Activated CD4-positive, CD25-positive, alpha-beta regulatory T cell (primary cell): ENCODE measurements around the gene AUTS2.

ENCODE experiments used
- DNase-seq, 4 experiments: peaks; one replicate each; lab custom pipeline; 2025; lab: John Stamatoyannopoulos, UW

The AUTS2 gene

DNA sequence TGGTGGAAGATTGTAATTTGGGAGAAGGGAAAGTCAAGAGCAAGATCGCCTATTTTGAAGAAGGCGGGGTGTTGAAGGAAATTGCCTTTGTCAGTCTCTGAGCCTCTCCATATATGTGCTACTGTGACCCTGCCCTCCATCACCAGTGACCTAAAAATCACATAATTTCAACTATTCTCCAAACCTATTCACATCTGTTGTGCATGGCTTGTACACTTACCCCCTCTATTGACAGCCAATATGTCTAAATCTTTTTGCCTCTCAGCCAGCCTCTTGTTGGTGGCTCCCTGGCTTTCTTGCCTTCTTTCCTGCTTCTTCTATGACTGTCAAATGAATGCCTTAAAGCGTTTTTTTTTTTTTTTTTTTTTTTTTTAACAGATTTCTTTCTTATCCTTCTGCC lies 295.6 kb downstream of the AUTS2 start:
- no peak for DNase-seq

DNA sequence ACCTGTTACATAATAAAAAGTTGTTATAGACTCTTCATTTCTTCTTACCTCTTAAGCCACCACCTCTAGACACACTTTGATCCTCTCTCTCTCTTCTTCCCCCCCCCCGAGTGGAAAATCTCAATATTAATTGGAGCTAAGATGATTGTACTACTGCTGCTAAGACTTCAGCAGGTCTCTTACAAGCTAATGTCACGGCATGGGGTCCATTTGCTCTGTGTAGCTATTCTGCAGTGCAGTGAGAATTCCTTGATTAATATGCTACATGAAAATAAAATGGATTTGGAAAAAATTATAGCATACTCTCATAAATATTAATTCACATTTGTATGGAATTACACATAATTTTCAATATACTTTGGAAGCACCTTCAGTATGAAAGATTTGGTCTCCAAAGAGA lies 297.2 kb downstream of the AUTS2 start:
- no peak for DNase-seq

DNA sequence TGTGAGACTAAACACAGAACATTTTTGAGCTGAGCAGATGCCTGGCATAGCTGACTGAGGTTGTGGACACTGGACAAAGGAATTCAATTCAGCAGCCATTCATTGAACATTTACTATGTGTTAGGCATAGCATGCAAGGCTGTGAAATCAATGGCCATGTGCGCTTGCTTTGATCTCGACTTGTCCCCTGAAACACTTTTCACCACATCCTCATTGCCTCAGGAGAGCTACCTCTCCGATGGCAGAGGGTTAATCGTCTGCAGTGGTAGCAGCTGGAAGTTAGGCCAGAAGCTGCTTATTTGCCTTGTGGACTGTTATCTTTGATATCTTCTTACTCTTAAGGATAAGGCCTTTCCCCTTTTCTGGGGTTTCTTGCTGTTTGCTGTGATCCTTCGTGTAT lies 297.8 kb downstream of the AUTS2 start:
- DNase-seq: no peak

DNA sequence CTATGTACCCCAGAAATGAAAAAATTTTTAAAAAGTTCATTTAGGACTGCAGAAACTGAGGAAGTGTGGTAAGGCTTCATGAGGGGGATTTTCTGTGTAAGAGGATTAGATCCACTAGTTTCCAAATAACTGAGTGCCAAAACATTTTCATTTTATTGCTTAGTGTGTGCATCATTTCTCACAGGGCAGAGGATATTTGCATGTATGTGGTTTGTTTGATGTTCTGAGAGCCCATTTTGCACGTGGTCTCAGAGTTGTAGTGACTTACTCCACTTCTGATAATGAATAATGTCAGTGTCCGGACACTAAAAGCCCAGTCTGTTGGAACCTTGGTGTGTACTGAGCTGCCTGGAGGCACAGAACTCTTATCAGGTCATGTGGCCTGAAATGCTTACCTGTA lies 299.9 kb downstream of the AUTS2 start:
- DNase-seq: no peak

DNA sequence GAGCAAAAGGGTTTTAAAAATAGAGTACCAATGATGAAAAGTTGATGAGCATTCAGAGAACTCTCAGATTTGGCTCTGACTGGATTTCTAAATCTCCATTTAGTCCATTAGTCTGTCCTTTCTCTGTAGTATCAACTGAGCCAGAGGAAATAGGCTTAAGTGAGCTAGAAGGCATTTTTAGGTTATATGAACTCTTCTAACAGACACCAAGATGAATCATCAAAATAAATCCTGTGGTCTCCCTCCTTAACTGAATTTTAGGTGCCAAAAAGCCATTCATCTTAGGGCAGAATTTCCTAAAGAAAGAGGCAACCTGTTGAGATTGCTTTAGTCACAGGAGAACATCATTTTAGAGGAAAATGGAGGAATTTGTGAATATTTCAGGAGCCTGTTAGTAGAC lies 305.1 kb downstream of the AUTS2 start:
- no peak for DNase-seq

DNA sequence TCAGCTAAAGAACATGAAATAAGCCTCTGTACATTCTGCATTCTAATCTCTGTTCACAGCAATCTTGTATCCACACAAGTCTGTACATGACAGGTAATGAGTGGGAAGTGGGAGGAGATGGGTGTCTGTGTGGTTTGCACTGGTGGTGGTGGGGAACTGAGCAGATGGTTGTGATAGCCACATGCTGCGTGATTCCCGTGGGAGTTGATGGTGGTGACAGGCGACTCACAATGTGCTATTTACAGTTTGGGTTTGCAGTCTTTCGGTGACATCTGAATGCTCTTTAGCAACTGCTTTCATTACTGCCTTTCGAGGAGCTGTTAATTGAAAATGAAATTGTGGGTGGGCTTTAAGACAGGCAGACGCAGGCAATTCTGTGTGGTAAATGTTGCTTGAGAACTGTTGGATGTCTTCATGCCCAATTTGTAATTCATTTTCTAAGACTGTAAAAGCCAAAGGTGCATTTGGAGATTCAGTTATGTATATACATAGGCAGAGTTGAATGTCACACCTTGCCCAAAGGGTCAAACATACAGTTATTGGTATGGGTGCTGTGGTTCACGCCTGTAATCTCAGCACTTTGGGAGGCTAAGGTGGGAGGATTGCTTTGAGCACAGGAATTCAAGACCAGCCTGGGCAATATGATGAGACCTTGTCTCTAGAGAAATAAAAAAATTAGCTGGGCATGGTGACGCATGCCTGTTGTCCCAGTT lies 308.2 kb downstream of the AUTS2 start:
- DNase-seq: no peak

DNA sequence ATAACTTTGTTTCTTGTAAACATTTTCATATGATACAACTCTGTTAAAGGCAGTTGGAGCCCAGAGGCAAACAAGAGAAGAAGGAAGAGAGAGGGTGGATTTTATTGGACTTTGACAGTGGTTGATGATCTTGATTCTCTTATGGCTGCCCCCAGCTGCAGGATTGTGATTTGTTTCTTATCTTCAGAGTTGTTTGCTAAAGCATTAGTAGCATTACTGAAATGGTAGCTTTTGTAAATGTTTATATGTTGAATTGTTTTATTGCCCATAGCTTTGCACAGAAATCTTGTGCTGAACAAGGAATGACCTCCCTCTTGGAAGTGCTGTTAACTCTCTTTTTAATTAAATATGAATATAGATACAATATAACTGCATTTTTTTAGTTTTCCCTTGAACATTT lies 309.4 kb downstream of the AUTS2 start:
- DNase-seq: no peak

DNA sequence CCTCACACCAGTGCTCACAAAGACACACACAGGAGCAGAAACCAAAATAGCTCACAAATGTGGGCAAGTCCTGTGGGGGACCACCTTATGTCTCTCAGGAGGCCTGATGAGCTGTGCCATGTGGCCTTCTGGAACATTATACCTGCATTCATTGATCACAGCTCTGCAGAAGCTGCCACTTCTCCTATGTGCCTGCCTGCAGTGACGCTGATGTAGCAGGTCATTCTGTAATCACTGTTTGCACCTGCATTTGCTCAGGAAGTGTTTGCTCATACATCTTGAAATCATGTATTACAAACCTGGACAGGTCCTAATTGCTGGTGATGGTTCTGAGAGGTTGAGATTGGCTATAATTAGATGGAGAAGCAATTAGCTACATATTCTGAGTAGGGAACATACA lies 310.2 kb downstream of the AUTS2 start:
- DNase-seq: no peak

DNA sequence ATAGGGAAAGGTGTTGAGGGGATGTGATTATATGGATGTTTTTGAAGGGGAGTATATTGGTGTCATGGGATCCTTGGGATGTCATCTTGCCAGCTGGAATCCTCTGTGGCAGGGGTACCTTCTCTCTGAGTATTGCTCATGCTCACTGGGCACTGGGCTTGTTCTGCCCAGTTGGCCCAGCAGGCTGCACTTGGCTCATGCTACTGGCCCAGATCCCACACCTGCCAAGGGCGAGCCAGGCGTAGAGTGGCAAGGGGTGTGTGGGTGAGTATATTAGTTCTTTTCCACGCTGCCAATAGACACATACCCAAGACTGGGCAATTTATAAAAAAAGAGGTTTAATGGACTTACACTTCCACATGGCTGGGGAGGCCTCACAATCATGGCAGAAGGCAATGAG lies 311.9 kb downstream of the AUTS2 start:
- no peak for DNase-seq

DNA sequence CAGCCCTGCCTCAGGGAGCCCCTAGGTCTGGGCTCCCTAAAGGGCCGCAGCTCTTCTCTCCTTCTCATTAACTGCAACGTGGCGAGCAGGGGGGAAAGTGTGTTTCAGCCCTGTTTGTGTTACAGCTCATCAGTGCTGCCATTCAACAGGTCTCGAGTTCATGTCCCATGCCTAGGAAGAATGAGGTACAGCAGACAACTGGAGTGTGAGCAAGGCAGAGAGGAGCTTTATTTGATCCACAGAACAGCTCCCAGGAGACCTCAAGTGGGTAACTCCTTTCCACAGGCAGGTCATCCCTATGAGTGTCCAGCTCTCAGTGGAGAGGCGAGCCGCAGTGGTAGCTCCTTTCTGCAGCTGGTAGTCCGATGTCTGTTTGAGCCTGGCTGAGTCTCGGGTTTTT lies 313.1 kb downstream of the AUTS2 start:
- DNase-seq: no peak

DNA sequence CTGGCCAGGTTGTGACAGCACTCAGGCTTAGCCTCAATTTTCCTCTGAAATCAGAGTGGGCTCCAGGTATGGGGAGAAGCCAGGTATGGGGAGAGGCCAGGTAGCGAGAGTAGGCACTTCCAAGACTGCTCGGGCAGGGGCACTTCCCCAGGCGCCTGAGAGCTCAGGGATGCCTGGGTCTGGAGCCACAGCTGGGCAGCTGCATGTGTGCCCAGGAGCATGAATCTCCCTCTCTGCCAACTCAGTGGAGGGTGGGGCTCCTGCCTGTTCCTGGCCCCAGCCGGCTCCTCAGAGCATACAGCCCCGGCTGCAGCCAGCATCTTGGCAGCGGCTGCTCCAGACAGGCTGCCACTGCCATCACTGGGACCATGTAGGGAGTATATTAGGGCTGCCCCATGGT lies 313.9 kb downstream of the AUTS2 start:
- no peak for DNase-seq

DNA sequence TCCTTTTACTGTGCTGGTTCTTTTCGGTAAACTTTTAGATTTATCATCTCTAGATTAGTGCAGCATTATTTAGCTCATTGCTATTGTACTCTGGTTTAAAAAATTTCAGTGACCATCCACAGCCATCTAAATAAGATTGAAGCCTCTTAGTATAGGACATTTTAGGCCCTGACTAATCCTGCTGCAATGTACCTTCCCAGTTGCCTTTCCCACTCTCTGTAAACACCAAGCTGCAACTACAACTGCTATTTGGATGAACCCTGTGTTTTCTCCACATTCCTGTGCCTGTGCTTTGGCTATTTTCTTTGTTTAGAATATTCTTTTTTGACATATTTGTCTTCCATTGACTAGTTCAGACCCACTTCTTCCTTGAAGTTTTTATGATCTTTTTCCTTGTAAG lies 314.6 kb downstream of the AUTS2 start:
- no peak for DNase-seq

DNA sequence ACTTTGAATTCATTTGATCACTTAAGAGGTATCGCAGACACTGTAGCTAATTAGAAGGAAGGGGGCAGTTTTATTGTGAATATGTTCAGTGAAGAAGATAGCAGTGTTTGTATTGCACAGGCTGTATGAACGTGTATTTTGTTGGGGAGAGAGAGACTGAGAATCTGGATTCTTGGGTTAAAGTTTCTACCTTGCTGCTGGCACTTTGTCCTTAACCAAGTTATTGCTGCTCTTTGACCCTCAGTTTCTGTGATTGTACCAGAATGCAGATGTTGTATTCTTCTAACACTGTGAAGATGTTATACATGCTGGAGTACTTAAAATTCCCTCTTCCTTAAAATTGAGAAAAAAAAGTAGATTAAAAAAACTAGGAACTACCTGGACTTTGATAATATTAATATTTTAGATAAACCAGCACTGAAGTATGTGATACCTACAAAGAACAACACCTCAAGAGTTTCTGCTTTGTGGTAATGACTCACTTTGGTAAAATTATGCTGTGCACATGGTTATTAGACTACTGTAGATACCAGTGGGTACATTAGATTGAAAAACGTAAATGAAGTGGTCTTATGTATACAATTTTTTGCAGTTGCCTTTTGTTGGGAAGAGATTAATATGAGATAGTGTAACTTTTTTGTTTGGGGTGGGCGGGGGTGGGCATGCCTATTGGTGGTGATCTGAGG lies 321.3 kb downstream of the AUTS2 start:
- DNase-seq: no peak

DNA sequence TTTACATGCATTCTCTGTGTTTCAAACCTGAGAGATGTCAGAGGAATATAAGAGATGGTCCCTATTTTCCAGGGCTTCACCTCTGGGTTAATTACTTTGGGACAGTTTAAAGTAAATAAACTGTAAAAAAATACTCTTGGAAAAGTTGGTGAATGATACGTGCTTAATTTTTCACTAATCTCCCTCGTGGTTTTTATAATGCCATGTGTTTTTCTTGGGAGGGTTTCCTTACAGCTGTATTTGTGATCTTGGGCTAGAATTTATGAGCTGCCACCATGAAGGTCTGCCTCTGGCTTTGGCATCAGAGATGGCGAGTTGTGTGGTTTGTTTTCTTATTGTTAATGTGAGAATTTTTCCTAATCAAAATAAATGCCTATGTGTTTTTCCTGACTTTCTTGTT lies 322.5 kb downstream of the AUTS2 start:
- no peak for DNase-seq

DNA sequence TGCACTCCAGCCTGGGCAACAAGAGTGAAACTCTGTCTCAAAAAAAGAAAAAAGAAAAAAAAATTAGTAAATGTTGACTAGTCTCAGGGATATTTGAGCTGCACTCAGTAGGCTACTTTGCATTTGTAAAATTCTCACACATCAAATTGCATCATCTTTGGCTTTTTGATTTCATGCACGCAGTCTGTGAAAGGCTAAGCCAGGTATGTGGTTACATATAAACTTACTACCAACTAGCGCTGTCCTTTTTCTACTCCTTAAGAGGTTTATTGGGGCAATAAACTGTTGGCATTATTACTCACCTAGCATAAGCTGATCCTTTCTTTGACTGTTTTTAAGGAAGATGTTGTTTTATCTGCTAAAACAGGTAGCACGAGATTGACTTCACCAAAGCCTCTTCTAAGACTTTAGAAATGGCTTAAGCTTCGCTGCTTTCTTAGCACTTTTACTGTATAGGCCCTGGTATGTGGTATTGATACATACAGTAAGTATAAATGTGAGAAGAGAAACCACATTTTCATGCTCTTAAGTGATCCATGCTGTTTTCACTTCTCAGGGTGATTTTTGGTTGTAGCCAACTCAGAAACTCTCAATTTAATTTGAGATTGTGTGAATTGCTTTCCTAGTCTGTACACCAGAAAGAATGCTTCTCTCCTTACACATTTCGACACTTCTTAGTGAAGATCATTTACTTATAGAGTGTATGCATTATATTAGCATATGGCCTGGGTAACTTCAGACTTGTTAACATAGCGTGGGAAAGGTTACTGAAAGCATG lies 323.9 kb downstream of the AUTS2 start:
- DNase-seq: no peak

DNA sequence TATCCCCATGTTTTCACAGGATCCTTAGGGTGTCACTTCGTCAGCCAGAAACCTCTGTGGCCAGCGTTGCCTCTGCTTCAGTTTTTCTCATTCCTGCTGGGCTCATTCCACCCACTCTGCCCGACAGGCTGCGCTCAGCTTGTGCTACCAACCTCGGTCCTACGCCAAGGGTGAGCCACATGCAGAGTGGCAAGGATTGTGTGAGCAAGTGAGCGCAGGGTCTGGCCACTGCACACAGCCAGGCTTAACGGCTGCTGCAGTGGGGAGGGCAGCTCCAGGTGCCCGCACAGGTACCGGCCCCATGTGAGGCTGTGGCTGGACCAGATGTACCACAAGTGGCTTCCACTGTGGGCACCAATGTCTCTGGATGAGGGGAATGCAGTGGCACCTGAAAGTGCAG lies 329.2 kb downstream of the AUTS2 start:
- no peak for DNase-seq

DNA sequence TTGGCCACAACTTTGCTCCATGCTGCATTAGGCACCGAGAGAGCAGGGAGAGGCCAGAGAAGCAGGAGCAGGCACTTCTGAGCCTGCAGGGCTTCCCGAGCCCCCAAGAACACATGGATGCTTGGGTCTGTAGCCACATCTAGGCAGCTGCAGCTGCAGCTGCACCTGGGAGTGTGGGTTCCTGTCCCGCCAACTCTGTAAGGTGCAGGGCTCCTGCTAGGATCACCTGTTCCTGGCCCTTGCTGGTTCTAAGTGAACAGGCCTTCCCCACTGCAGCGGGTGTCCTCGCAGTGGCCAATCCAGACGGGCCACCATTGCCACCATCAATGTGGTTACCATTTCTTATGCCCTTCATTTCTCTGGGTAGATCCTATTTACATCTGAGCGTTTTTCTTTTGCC lies 330.3 kb downstream of the AUTS2 start:
- DNase-seq: no peak

DNA sequence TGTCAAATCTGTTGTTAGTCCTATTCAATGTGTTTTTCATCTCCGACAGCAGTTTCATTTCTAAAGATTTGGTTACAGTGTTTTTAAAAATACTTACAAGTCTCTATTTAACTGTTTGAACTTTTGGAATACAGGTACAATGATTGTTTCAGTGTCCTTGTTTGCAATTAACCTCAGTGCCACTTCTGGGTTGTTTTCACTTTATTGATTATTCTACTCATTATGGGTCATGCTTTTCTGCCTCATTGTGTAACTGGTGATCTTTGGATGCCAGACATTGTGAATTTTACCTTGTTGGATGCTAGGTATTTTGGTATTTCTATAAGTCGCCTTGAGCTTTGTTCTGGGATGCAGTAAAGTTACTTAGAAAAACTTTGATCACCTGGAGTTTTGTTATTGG lies 331.3 kb downstream of the AUTS2 start:
- no peak for DNase-seq

DNA sequence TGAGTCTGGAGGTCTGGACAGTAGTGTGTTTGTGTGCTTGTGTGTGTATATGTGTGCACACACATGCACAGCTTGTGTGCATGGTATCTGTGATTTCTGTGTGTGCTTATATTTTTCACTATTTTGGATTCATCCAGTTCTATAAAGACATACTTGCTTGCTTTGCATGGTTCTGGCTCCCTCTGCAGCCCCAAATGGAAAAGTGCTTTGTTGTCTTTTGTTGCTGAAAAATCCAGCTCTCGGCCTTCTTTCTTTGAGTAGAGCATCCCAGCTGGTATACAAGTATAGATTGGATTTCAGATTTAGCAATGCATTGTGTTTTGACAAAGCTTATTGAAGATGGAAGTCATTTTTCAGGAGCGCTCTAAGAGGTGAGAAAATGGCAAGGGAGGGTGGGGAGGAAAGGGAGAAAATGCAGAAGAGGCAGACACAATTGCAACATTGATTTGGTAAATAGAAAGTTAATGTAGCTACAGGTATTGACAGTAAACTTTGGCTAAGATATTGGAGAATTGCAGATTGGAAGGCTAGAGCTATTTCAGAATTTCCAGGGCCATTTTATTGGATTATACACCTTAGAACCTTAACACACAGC lies 333.9 kb downstream of the AUTS2 start:
- DNase-seq: no peak

DNA sequence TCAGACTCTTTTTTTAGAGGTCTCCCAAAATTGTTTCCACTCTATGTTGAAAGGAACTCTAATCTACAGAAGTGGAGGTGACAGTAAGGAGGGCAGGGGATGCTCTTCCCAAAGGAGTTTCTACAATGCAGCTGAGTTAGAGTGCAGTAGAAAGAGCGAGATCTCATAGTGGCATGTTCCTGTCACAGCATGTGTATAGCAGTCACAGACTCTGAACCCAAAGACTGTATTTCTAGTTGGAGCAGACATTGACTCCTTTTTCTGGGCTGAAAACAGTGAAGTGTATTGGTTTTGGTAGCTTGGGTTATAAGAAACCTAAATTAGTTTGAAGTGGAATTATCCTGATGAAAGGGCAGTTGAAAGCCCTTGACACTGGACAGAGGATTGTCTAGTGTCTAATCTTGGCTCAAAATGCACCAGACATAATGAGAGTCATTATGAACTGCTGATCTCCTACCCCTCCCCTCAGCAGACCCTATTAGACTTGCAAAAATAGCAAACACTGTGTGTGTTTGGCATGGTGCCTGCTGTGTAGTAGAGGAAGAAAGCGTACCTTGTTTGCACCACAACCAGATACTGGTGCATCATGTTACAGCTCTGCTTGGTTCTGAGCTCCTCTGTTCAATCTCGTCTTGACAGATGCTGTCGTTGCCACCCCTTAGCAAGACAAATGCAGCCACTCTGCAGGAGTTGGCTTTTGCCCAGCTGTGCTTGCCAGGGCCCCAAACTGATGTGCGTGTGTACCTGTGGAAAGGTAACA lies 336.0 kb downstream of the AUTS2 start:
- DNase-seq: no peak

DNA sequence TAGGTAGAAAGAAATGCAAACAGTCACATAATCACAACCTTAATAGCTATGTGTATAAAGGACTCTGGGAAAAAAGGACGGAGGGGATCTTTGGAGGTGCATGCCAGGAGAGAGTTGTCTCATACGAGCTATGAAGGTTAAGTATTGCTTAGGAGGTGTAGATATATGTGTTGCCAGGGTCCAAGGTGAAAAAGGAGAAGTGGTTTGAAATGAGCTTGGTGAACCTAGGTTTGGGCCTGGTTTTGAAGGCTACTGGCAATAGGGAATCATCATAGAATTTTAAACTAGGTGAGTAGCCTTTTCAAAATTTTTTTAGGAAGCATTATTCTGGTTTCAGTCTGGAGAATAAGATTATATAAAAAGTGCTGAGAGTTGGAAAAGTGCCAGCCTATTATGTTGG lies 336.8 kb downstream of the AUTS2 start:
- no peak for DNase-seq

DNA sequence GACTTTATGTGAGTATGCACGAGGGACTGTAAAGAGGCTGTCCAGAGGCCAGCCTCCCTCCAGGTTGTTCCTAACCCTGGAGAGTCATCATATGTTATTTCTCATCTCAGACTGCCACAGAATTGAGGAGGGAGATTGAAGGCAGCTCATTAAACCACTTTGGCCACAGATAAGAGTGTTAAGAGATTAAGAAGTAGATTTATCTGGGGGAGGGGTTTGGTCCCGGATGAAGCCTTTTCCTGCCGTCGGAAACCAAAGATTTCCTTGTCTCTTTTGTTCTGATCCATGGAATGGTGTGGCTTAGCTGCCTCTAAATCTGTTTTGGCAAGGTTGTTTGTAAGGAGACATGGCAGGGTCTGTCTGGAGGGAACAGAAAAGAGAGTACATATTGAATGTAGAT lies 338.8 kb downstream of the AUTS2 start:
- no peak for DNase-seq
